Transverse colon (tissue), 4 donors: ENCODE measurements around the gene UBE2F. TPM values are rescaled to one million over a fixed set of nuclear protein-coding genes. Genes with fewer than 3 reads are reported as not detected.

Experiments
- DNase-seq: peaks from one replicate; pipeline ENCODE4 v3.0.0-alpha.2; 2019
- H3K27ac ChIP-seq, 4 donors: fragments of 200-600 bp; sonication (generic); 2 replicates each; pipeline ENCODE4 v1.5.1; 2016 to 2018; ENCODE audit warnings: inconsistent platforms in 4 of 4
- H3K27me3 ChIP-seq: fragments of 200-600 bp; sonication (generic); 2 replicates; pipeline ENCODE4 v1.5.1; 2017; ENCODE audit warnings: inconsistent platforms
- H3K36me3 ChIP-seq, 4 donors: fragments of 200-600 bp; sonication (generic); 2 replicates each; pipeline ENCODE4 v1.5.1; 2017 to 2019; ENCODE audit warnings: inconsistent platforms in 4 of 4
- H3K4me1 ChIP-seq, 4 donors: fragments of 200-600 bp; sonication (generic); 2 replicates each; pipeline ENCODE4 v1.5.1; 2017 to 2020; ENCODE audit warnings: inconsistent platforms in 4 of 4
- H3K4me3 ChIP-seq, 4 donors: fragments of 200-600 bp; sonication (generic); 1 replicate in 1 of 4; 2 replicates in 3 of 4; pipeline versions ENCODE4 v1.5.1 to v1.6.1; 2017 to 2019; ENCODE audit warnings: inconsistent platforms in 4 of 4
- H3K9me3 ChIP-seq, 2 donors: fragments of 200-600 bp; sonication (generic); 2 replicates each; pipeline ENCODE4 v1.5.1; 2017 to 2019; ENCODE audit warnings: inconsistent platforms in 2 of 2
- EP300 ChIP-seq: sonication (generic); formaldehyde crosslinking; IDR thresholded peaks from one replicate; pipeline ENCODE4 v1.6.1; 2017; ENCODE audit warnings: antibody characterized with exemption, low read depth
- POLR2A ChIP-seq: fragments of 450-650 bp; IDR thresholded peaks from one replicate; pipeline ENCODE4 v1.6.1; 2016; ENCODE audit warnings: antibody characterized with exemption, mild to moderate bottlenecking, moderate library complexity
- POLR2AphosphoS5 ChIP-seq, 3 donors: sonication (generic); formaldehyde crosslinking; IDR thresholded peaks; one replicate each; pipeline ENCODE4 v1.6.1; 2016; ENCODE audit warnings: antibody characterized with exemption in 3 of 3
- WGBS, 2 donors: methylation state at CpG; one replicate each; pipeline ENCODE4 v1.1.5; 2018; ENCODE audit warnings: low coverage in 1 of 2; 5-methylcytosine and 5-hydroxymethylcytosine counted together
- in situ Hi-C, 4 donors: fragments of 200-750 bp; cut with MboI; loops; one replicate each; pipeline versions ENCODE4 v1.15.0 to v1.15.1; 2017; ENCODE audit warnings: low sequenced_read_pairs in 3 of 4, low pct_ligation_motif_present in 1 of 4, low pct_unique_long_range_greater_than_20kb in 1 of 4
- intact Hi-C: fragments of 100-400 bp; cut with DNase I; formaldehyde crosslinking; loops from one replicate; pipeline ENCODE4 v1.15.1; 2023; ENCODE audit warnings: low total_unique reads
- total RNA-seq, 4 donors: library from RNA; depleted of rRNA; stranded (reverse); fragments of >200 nt; gene quantifications; one replicate each; pipeline ENCODE4 v1.1.0, GENCODE V29; 2016
- TF ChIP-seq, protein P1 (sequence below), 5 experiments: fragments of 200-600 bp in 3 of 5; fragments of 450-650 bp in 2 of 5; sonication (generic) in 3 of 5; IDR thresholded peaks; 1 replicate in 2 of 5; 2 replicates in 3 of 5; pipeline ENCODE4 v1.5.1; 2016 to 2017; ENCODE audit warnings: antibody characterized with exemption in 5 of 5, inconsistent platforms in 3 of 5, mild to moderate bottlenecking in 2 of 5, moderate library complexity in 1 of 5

UBE2F gene
- total RNA-seq, 4 donors from 2014 or later = 66.8 to 79.4 (median 70.5) TPM

DNA sequence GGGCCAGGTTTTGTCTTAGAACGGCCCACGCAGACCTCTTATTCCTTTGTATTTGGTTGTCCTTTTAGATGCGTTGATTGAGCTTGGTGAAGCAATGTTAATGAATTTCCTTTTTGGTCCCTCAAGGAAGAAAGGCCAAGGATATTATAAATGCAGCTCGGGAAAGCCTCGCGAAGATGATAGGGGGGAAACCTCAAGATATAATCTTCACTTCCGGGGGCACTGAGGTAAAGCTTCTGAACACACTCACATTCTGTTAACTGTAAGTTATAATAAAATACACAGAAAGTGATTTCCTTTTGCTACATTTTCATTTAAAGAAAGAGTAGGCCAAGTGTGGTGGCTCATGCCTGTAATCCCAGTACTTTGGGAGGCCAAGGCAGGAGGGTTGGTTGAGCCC is 101.1 kb downstream of the UBE2F start:
- Histone ChIP-seq H3K4me3 (no peak overlapping the region), H3K27me3 (no peaks in the 10 kb centered on the region), H3K9me3 (no peaks in the 10 kb centered on the region), H3K4me1 (peaks cover 0 to 4% (median 0%) of the 10 kb centered on the region in 4 donors), H3K36me3 (peaks cover 0 to 6% (median 0%) of the 10 kb centered on the region in 4 donors), H3K27ac (no peak overlapping the region)
- in situ Hi-C loops = no loop called here
- no peak for DNase-seq
- TF ChIP-seq POLR2AphosphoS5 (IDR thresholded peaks at IDR 0.05) (no peak), POLR2A (no peak), EP300 (no peak)
- TF ChIP-seq, protein P1, sequence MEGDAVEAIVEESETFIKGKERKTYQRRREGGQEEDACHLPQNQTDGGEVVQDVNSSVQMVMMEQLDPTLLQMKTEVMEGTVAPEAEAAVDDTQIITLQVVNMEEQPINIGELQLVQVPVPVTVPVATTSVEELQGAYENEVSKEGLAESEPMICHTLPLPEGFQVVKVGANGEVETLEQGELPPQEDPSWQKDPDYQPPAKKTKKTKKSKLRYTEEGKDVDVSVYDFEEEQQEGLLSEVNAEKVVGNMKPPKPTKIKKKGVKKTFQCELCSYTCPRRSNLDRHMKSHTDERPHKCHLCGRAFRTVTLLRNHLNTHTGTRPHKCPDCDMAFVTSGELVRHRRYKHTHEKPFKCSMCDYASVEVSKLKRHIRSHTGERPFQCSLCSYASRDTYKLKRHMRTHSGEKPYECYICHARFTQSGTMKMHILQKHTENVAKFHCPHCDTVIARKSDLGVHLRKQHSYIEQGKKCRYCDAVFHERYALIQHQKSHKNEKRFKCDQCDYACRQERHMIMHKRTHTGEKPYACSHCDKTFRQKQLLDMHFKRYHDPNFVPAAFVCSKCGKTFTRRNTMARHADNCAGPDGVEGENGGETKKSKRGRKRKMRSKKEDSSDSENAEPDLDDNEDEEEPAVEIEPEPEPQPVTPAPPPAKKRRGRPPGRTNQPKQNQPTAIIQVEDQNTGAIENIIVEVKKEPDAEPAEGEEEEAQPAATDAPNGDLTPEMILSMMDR (IDR thresholded peaks at IDR 0.05) = no peak
- intact Hi-C loops = no loop called here
- 91 to 100% methylated on average over 4 to 7 of the region's 7 CpGs for WGBS, 2 donors

DNA sequence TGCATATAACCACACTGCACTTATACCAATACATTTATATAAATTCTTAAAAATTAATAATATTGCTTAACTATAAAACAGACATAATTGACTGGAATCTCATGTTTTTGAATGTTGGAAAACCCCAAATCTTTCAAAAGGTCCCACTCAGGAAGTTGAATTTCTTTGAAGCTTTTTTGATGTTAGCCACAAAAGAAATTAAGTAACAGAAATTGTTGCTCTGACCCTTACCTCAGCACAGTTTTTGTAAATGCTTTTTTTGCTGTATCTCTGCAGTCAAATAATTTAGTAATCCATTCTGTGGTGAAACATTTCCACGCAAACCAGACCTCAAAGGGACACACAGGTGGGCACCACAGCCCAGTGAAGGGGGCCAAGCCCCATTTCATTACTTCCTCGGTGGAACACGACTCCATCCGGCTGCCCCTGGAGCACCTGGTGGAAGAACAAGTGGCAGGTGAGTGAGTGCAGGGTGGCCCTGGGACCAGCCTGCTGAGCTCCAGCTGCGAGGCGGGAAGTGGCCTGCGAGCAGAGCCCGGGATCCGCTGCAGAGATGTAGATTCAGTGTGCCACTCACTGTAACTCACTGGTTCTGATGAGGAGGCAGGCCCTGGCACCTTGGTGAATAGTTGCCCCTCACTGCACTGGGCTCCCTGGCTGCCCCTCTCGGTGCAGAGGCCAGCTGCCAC is 102.4 kb downstream of the UBE2F start:
- in situ Hi-C loops (no loop called here), intact Hi-C loops (no loop called here)
- H3K27ac ChIP-seq = no peak overlapping the region
- H3K27me3 ChIP-seq = no peaks in the 10 kb centered on the region
- no peak for DNase-seq
- no peaks in the 10 kb centered on the region for H3K4me1 ChIP-seq
- H3K36me3 ChIP-seq = peaks cover 0 to 6% (median 0%) of the 10 kb centered on the region in 4 donors
- H3K4me3 ChIP-seq = no peak overlapping the region
- WGBS, 2 donors = 88% methylated on average over 10 of the region's 10 CpGs; no CpG with 5 or more reads in 1 of the 2 donors
- H3K9me3 ChIP-seq = no peaks in the 10 kb centered on the region
- TF ChIP-seq EP300 = no peak
- TF ChIP-seq, protein P1 (IDR thresholded peaks at IDR 0.05) = no peak

DNA sequence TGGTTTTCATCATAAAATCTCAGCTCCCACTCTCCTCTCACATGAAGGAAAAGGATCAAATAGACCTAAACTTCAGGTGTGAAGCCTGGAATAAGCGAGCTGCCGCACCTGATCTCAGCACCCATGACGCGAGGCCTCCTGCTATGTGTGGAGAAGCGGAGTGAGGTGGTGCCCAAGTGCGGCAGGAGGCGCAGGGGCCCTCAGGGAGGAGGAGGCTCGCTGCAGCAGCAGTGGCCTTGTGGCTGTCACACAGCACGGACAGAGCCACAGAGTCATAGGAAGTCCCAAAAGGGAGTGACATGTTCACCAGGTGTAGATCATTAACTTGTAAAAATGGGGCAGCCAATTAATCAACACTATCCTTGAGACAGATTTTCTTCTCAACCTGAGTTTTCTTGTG is 103.1 kb downstream of the UBE2F start:
- no peaks in the 10 kb centered on the region for H3K27me3 ChIP-seq
- peaks cover 0 to 6% (median 0%) of the 10 kb centered on the region in 4 donors for H3K36me3 ChIP-seq
- in situ Hi-C loops (no loop called here), intact Hi-C loops (no loop called here)
- TF ChIP-seq EP300 = no peak
- TF ChIP-seq POLR2A = no peak
- no peak for TF ChIP-seq POLR2AphosphoS5 (IDR thresholded peaks at IDR 0.05)
- TF ChIP-seq, protein P1 (IDR thresholded peaks at IDR 0.05) = no peak
- H3K4me1 ChIP-seq = no peaks in the 10 kb centered on the region
- H3K4me3 ChIP-seq = no peak overlapping the region
- no peaks in the 10 kb centered on the region for H3K9me3 ChIP-seq
- WGBS, 2 donors = 85 to 96% methylated on average over 7 to 9 of the region's 9 CpGs
- DNase-seq = no peak
- H3K27ac ChIP-seq = no peak overlapping the region

DNA sequence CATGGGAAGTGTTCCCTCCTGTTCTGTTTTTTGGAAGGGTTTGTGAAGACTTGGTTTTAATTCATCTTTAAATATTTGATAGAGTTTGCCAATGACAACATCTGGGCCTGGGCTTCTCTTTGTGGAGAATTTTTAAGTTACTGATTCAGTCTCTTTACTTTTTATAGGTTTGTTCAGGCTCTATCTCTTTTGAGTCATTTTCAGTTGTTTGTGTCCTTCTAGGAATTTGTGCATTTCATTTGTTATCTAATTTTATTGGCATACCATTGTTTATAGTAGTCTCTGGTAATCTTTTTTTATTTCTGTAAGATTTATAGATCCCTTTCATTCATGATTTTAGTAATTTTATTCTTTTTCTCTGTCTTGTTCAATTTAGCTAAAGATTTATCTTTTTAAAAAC is 108.6 kb downstream of the UBE2F start:
- DNase-seq = no peak
- H3K9me3 ChIP-seq = no peaks in the 10 kb centered on the region
- TF ChIP-seq, protein P1 (IDR thresholded peaks at IDR 0.05) = no peak
- H3K4me3 ChIP-seq = no peak overlapping the region
- in situ Hi-C loops = no loop called here
- no peak overlapping the region for H3K27ac ChIP-seq
- no peaks in the 10 kb centered on the region for H3K4me1 ChIP-seq
- intact Hi-C loops = no loop called here
- H3K36me3 ChIP-seq = no peaks in the 10 kb centered on the region
- H3K27me3 ChIP-seq = no peaks in the 10 kb centered on the region
